H9 (cell line): ENCODE measurements around the gene DPYD. TPM values are rescaled to one million over a fixed set of nuclear protein-coding genes. Genes with fewer than 3 reads are reported as not detected.

Source experiments
- DNase-seq: peaks from one replicate; pipeline ENCODE4 v3.0.0-alpha.2; 2017
- H2AFZ ChIP-seq: one replicate; pipeline ENCODE4 v1.6.1; 2013; ENCODE audit warnings: mild to moderate bottlenecking, low read length, control low read depth, moderate library complexity
- H2AK5ac ChIP-seq: 2 replicates; pipeline ENCODE4 v1.6.1; 2013; ENCODE audit warnings: low read length, control low read depth, mixed read lengths; ENCODE audit not compliant: insufficient read length
- H2BK120ac ChIP-seq: one replicate; pipeline ENCODE4 v1.6.1; 2013; ENCODE audit warnings: low read depth, mild to moderate bottlenecking, low read length, control low read depth, inconsistent platforms; ENCODE audit not compliant: poor library complexity, severe bottlenecking
- H2BK12ac ChIP-seq: 2 replicates; pipeline ENCODE4 v1.6.1; 2013; ENCODE audit warnings: low read length, control low read depth, mixed read lengths, low read depth; ENCODE audit not compliant: insufficient read length
- H2BK15ac ChIP-seq: 2 replicates; pipeline ENCODE4 v1.6.1; 2013; ENCODE audit warnings: low read depth, low read length, control low read depth
- H2BK20ac ChIP-seq: one replicate; pipeline ENCODE4 v1.6.1; 2013; ENCODE audit warnings: low read depth, mild to moderate bottlenecking, low read length, control low read depth, inconsistent platforms; ENCODE audit not compliant: poor library complexity, severe bottlenecking
- H2BK5ac ChIP-seq: 2 replicates; pipeline ENCODE4 v1.6.1; 2013; ENCODE audit warnings: low read length, control low read depth, mixed read lengths; ENCODE audit not compliant: insufficient read length
- H3K14ac ChIP-seq: 2 replicates; pipeline ENCODE4 v1.6.1; 2013; ENCODE audit warnings: low read length, control low read depth; ENCODE audit not compliant: insufficient read depth
- H3K18ac ChIP-seq: 2 replicates; pipeline ENCODE4 v1.6.1; 2013; ENCODE audit warnings: low read depth, mild to moderate bottlenecking, mixed read lengths, low read length, control low read depth; ENCODE audit not compliant: insufficient read length
- H3K23ac ChIP-seq: 2 replicates; pipeline ENCODE4 v1.6.1; 2013; ENCODE audit warnings: low read length, control low read depth, mixed read lengths, low read depth; ENCODE audit not compliant: insufficient read length
- H3K23me2 ChIP-seq: 2 replicates; pipeline ENCODE4 v1.6.1; 2013; ENCODE audit warnings: low read depth, mild to moderate bottlenecking, mixed read lengths, low read length, control low read depth; ENCODE audit not compliant: insufficient read length, poor library complexity, severe bottlenecking
- H3K27ac ChIP-seq: 2 replicates; pipeline ENCODE4 v1.5.1; 2013; ENCODE audit warnings: low read length, control low read depth, mixed read lengths, low read depth; ENCODE audit not compliant: insufficient read length
- H3K27me3 ChIP-seq: 2 replicates; pipeline ENCODE4 v1.6.1; 2013; ENCODE audit warnings: low read length, control low read depth, inconsistent platforms; ENCODE audit not compliant: insufficient read depth
- H3K4ac ChIP-seq: 2 replicates; pipeline ENCODE4 v1.6.1; 2013; ENCODE audit warnings: low read depth, mild to moderate bottlenecking, control low read depth, inconsistent platforms, low read length, moderate library complexity
- H3K4me1 ChIP-seq: 2 replicates; pipeline ENCODE4 v1.6.1; 2013; ENCODE audit warnings: low read length, control low read depth, inconsistent platforms; ENCODE audit not compliant: insufficient read depth
- H3K4me2 ChIP-seq: 2 replicates; pipeline ENCODE4 v1.6.1; 2013; ENCODE audit warnings: low read length, control low read depth, mixed read lengths; ENCODE audit not compliant: insufficient read length, insufficient read depth
- H3K56ac ChIP-seq: 2 replicates; pipeline ENCODE4 v1.6.1; 2013; ENCODE audit warnings: low read depth, mild to moderate bottlenecking, mixed read lengths, low read length, control low read depth; ENCODE audit not compliant: insufficient read length
- H3K79me1 ChIP-seq: 2 replicates; pipeline ENCODE4 v1.6.1; 2013; ENCODE audit warnings: low read depth, mild to moderate bottlenecking, moderate library complexity, low read length, control low read depth, inconsistent platforms; ENCODE audit not compliant: insufficient read depth, poor library complexity, severe bottlenecking
- H3K79me2 ChIP-seq: 2 replicates; pipeline ENCODE4 v1.6.1; 2013; ENCODE audit warnings: low read length, control low read depth, inconsistent platforms; ENCODE audit not compliant: insufficient read depth
- H3K9ac ChIP-seq: 2 replicates; pipeline ENCODE4 v1.6.1; 2013; ENCODE audit warnings: low read length, control low read depth, mixed read lengths; ENCODE audit not compliant: insufficient read length; ENCODE audit errors: extremely low read depth
- H3K9me3 ChIP-seq: one replicate; pipeline ENCODE4 v1.6.1; 2013; ENCODE audit warnings: low read depth, low read length, inconsistent platforms; ENCODE audit not compliant: control insufficient read depth
- H3T11ph ChIP-seq: one replicate; pipeline ENCODE4 v1.6.1; 2013; ENCODE audit warnings: mild to moderate bottlenecking, low read length, control low read depth, inconsistent platforms
- H4K20me1 ChIP-seq: one replicate; pipeline ENCODE4 v1.6.1; 2013; ENCODE audit not compliant: control insufficient read depth, insufficient read length, insufficient read depth
- H4K5ac ChIP-seq: 2 replicates; pipeline ENCODE4 v1.6.1; 2013; ENCODE audit warnings: low read depth, mild to moderate bottlenecking, mixed read lengths, low read length, control low read depth; ENCODE audit not compliant: insufficient read length
- H4K8ac ChIP-seq: replicated peaks from 2 replicates; pipeline ENCODE4 v1.6.1; 2013; ENCODE audit warnings: low read length, control low read depth, mixed read lengths, low read depth; ENCODE audit not compliant: insufficient read length
- H4K91ac ChIP-seq: 2 replicates; pipeline ENCODE4 v1.6.1; 2013; ENCODE audit warnings: low read depth, mild to moderate bottlenecking, moderate library complexity, mixed read lengths, low read length, control low read depth; ENCODE audit not compliant: insufficient read length
- H3K27ac Mint-ChIP-seq, 3 experiments: 2 replicates in 2 of 3; 3 replicates in 1 of 3; pipeline ENCODE4 v1.8.0; 2020 to 2021; ENCODE audit warnings: mixed read lengths in 3 of 3, mild to moderate bottlenecking in 1 of 3, moderate library complexity in 1 of 3
- H3K27me3 Mint-ChIP-seq: 2 replicates; pipeline ENCODE4 v1.8.0; 2021; ENCODE audit warnings: low read depth, mild to moderate bottlenecking, moderate library complexity, mixed read lengths
- H3K36me3 Mint-ChIP-seq, 3 experiments: 2 replicates in 2 of 3; 3 replicates in 1 of 3; pipeline ENCODE4 v1.8.0; 2020 to 2021; ENCODE audit warnings: low read depth in 3 of 3, mixed read lengths in 3 of 3; ENCODE audit not compliant: insufficient read depth in 1 of 3
- H3K4me1 Mint-ChIP-seq, 2 experiments: 2 replicates each; pipeline ENCODE4 v1.8.0; 2020; ENCODE audit warnings: mixed read lengths in 2 of 2
- H3K4me3 Mint-ChIP-seq, 2 experiments: 2 replicates in 1 of 2; 3 replicates in 1 of 2; pipeline ENCODE4 v1.8.0; 2020 to 2021; ENCODE audit warnings: mild to moderate bottlenecking in 2 of 2, mixed read lengths in 2 of 2, moderate library complexity in 1 of 2
- H3K9me3 Mint-ChIP-seq, 2 experiments: 2 replicates in 1 of 2; 3 replicates in 1 of 2; pipeline ENCODE4 v1.8.0; 2020; ENCODE audit warnings: mild to moderate bottlenecking in 2 of 2, mixed read lengths in 2 of 2, moderate library complexity in 1 of 2
- WGBS: extraction: QIAGEN DNeasy Blood & Tissue Kit; methylation state at CpG from one replicate; pipeline ENCODE4 v1.1.7; 2013; ENCODE audit warnings: missing lambda C conversion rate, low lambda C conversion rate, mixed read lengths; ENCODE audit not compliant: insufficient read length; ENCODE audit errors: extremely low coverage; 5-methylcytosine and 5-hydroxymethylcytosine counted together
- total RNA-seq: library from RNA; stranded (reverse); gene quantifications from 2 replicates; pipeline ENCODE4 v1.2.1, GENCODE V29; 2021
- TF ChIP-seq, protein P1 (sequence below): fragments of 200-600 bp; sonication (generic); conservative IDR thresholded peaks from 3 replicates; pipeline ENCODE4 v1.8.0; 2021; ENCODE audit warnings: antibody characterized with exemption, mild to moderate bottlenecking

The DPYD gene
- total RNA-seq, 1 experiment from 2014 or later: 0.37 TPM

DNA sequence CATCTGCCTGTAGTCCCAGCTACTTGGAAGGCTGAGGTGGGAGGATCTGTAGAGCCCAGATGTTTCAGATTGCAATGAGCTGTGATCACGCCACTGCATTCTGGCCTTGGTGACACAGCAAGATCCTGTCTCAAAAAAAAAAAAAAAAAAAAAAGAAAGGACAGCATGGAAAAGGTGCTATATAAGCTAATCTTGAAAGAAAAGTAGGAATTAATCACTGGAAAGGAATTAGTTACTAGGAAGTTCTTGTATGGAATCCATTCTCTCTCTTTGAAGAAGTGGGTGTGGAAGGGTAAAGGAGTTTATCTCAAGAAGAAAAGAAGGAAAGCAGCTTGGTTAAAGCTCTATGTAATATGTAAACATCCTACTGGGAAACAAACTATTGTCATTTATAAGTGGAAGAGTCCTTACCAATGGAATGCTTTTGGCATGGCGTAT lies 339.2 kb downstream of the DPYD start:
- Histone ChIP-seq H3T11ph (no peak overlapping the region), H4K20me1 (no peaks in the 10 kb centered on the region), H3K79me1 (no peaks in the 10 kb centered on the region), H2AK5ac (no peak overlapping the region), H3K4ac (no peak overlapping the region), H2BK20ac (no peak overlapping the region), H3K9me3 (no peaks in the 10 kb centered on the region), H3K79me2 (no peaks in the 10 kb centered on the region), H3K9ac (no peak overlapping the region), H3K56ac (no peak overlapping the region), H4K91ac (no peak overlapping the region), H2BK15ac (no peak overlapping the region), H4K8ac (no peak overlapping the region), H3K27ac (no peak overlapping the region), H3K18ac (no peak overlapping the region), H3K27me3 (no peaks in the 10 kb centered on the region), H3K23me2 (no peaks in the 10 kb centered on the region), H3K23ac (no peak overlapping the region), H2BK120ac (no peak overlapping the region), H4K5ac (no peak overlapping the region), H3K4me2 (no peak overlapping the region), H3K14ac (no peak overlapping the region), H3K4me1 (no peaks in the 10 kb centered on the region), H2BK12ac (no peak overlapping the region), H2AFZ (no peak overlapping the region), H2BK5ac (no peak overlapping the region)
- Mint-ChIP-seq H3K27me3 (no peaks in the 10 kb centered on the region; the same call in 1 of the 2 replicates), H3K27ac (peak overlapping the region in 2 of 3 experiments; percentile 5 to 60; a peak in 2 of 7 replicates), H3K9me3 (no peaks in the 10 kb centered on the region), H3K4me3 (no peak overlapping the region), H3K36me3 (no peaks in the 10 kb centered on the region), H3K4me1 (peaks cover 11 to 12% of the 10 kb centered on the region in 2 experiments)
- TF ChIP-seq, protein P1, sequence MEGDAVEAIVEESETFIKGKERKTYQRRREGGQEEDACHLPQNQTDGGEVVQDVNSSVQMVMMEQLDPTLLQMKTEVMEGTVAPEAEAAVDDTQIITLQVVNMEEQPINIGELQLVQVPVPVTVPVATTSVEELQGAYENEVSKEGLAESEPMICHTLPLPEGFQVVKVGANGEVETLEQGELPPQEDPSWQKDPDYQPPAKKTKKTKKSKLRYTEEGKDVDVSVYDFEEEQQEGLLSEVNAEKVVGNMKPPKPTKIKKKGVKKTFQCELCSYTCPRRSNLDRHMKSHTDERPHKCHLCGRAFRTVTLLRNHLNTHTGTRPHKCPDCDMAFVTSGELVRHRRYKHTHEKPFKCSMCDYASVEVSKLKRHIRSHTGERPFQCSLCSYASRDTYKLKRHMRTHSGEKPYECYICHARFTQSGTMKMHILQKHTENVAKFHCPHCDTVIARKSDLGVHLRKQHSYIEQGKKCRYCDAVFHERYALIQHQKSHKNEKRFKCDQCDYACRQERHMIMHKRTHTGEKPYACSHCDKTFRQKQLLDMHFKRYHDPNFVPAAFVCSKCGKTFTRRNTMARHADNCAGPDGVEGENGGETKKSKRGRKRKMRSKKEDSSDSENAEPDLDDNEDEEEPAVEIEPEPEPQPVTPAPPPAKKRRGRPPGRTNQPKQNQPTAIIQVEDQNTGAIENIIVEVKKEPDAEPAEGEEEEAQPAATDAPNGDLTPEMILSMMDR: no peak
- no CpG with 5 or more reads among the region's 2 CpGs for WGBS
- peak; percentile 38 for DNase-seq
